Measurements from ENCODE around the gene AHI1. TPM values are rescaled to one million over a fixed set of nuclear protein-coding genes. Genes with fewer than 3 reads are reported as not detected.

Gene AHI1
- total and polyA plus RNA-seq, 2 donors (not counting 1 experiment from before 2014, with no cell fraction given): 14.2 to 22.8 TPM

GRCh38 chr6:135395136-135395535, 102.4 kb downstream of the AHI1 start:
- Histone ChIP-seq H3K4me1 (ENCODE audit: control insufficient read depth, extremely low read depth, insufficient read depth, low read length) (no peaks in the 10 kb centered on the region), H3K79me2 (ENCODE audit: control insufficient read depth, insufficient read depth, low read length) (no peaks in the 10 kb centered on the region), H3K4me3 (replicated peaks in 1 of 4; ENCODE audit: control extremely low read depth in 1 of 4, insufficient read depth in 1 of 4, low read depth in 3 of 4, low read length in 4 of 4) (no peak overlapping the region), H4K20me1 (ENCODE audit: control insufficient read depth, extremely low read depth, insufficient read depth, low read length) (no peaks in the 10 kb centered on the region), H2AFZ (ENCODE audit: low read length) (no peak overlapping the region), H3K4me2 (ENCODE audit: extremely low read depth, insufficient read depth, low read length) (no peak overlapping the region), H3K27me3 (ENCODE audit: control insufficient read depth, insufficient read depth, low read length) (no peaks in the 10 kb centered on the region), H3K9ac (ENCODE audit: insufficient read depth, low read length) (no peak overlapping the region), H3K9me3 (ENCODE audit: control insufficient read depth, insufficient read depth, low read depth, low read length) (no peaks in the 10 kb centered on the region), H3K36me3 (ENCODE audit: control insufficient read depth, insufficient read depth, low read length) (peaks cover 1% of the 10 kb centered on the region), H3K27ac (ENCODE audit: insufficient read depth, low read length) (no peak overlapping the region)
- DNase-seq (ENCODE audit: low read depth in 2 of 2): no peak
- TF ChIP-seq CTCF (conservative IDR thresholded peaks at IDR 0.05 in 1 of 2, IDR thresholded peaks at IDR 0.05 in 1 of 2; ENCODE audit: low read depth in 1 of 2, low read length in 2 of 2) (no peak), EZH2 (IDR thresholded peaks at IDR 0.05; ENCODE audit: low read length, missing control alignments) (no peak)

- Histone ChIP-seq H3K27ac (ENCODE audit: insufficient read depth, low read length) (no peak overlapping the region), H4K20me1 (ENCODE audit: control insufficient read depth, extremely low read depth, insufficient read depth, low read length) (no peaks in the 10 kb centered on the region), H3K4me3 (replicated peaks in 1 of 4; ENCODE audit: control extremely low read depth in 1 of 4, insufficient read depth in 1 of 4, low read depth in 3 of 4, low read length in 4 of 4) (no peak overlapping the region), H3K4me2 (ENCODE audit: extremely low read depth, insufficient read depth, low read length) (no peak overlapping the region), H3K79me2 (ENCODE audit: control insufficient read depth, insufficient read depth, low read length) (no peaks in the 10 kb centered on the region), H3K36me3 (ENCODE audit: control insufficient read depth, insufficient read depth, low read length) (peaks cover 1% of the 10 kb centered on the region), H3K4me1 (ENCODE audit: control insufficient read depth, extremely low read depth, insufficient read depth, low read length) (no peaks in the 10 kb centered on the region), H2AFZ (ENCODE audit: low read length) (no peak overlapping the region), H3K9ac (ENCODE audit: insufficient read depth, low read length) (no peak overlapping the region), H3K9me3 (ENCODE audit: control insufficient read depth, insufficient read depth, low read depth, low read length) (no peaks in the 10 kb centered on the region), H3K27me3 (ENCODE audit: control insufficient read depth, insufficient read depth, low read length) (no peaks in the 10 kb centered on the region)
- no peak for DNase-seq (ENCODE audit: low read depth in 2 of 2)
- TF ChIP-seq EZH2 (IDR thresholded peaks at IDR 0.05; ENCODE audit: low read length, missing control alignments) (no peak), CTCF (conservative IDR thresholded peaks at IDR 0.05 in 1 of 2, IDR thresholded peaks at IDR 0.05 in 1 of 2; ENCODE audit: low read depth in 1 of 2, low read length in 2 of 2) (no peak)
These were observed 104.3 kb downstream of the AHI1 start for GRCh38 chr6:135393289-135393688.

- Histone ChIP-seq H3K4me2 (ENCODE audit: extremely low read depth, insufficient read depth, low read length) (no peak overlapping the region), H4K20me1 (ENCODE audit: control insufficient read depth, extremely low read depth, insufficient read depth, low read length) (no peaks in the 10 kb centered on the region), H2AFZ (ENCODE audit: low read length) (no peak overlapping the region), H3K9me3 (ENCODE audit: control insufficient read depth, insufficient read depth, low read depth, low read length) (no peaks in the 10 kb centered on the region), H3K4me3 (replicated peaks in 1 of 4; ENCODE audit: control extremely low read depth in 1 of 4, insufficient read depth in 1 of 4, low read depth in 3 of 4, low read length in 4 of 4) (no peak overlapping the region), H3K4me1 (ENCODE audit: control insufficient read depth, extremely low read depth, insufficient read depth, low read length) (no peaks in the 10 kb centered on the region), H3K36me3 (ENCODE audit: control insufficient read depth, insufficient read depth, low read length) (peaks cover 1% of the 10 kb centered on the region), H3K9ac (ENCODE audit: insufficient read depth, low read length) (no peak overlapping the region), H3K27me3 (ENCODE audit: control insufficient read depth, insufficient read depth, low read length) (no peaks in the 10 kb centered on the region), H3K27ac (ENCODE audit: insufficient read depth, low read length) (no peak overlapping the region), H3K79me2 (ENCODE audit: control insufficient read depth, insufficient read depth, low read length) (no peaks in the 10 kb centered on the region)
- DNase-seq (ENCODE audit: low read depth in 2 of 2): no peak
- TF ChIP-seq EZH2 (IDR thresholded peaks at IDR 0.05; ENCODE audit: low read length, missing control alignments) (no peak), CTCF (conservative IDR thresholded peaks at IDR 0.05 in 1 of 2, IDR thresholded peaks at IDR 0.05 in 1 of 2; ENCODE audit: low read depth in 1 of 2, low read length in 2 of 2) (no peak)
These were observed 107.1 kb downstream of the AHI1 start for GRCh38 chr6:135390458-135390857.
